HCT116 (cell line): Measurements from ENCODE around the gene MAP2K4. TPM values are rescaled to one million over a fixed set of nuclear protein-coding genes. Genes with fewer than 3 reads are reported as not detected.

Source experiments
- ATAC-seq: fragments of 200-7000 bp; cut with Tn5 transposase; 2 replicates; pipeline ENCODE4 v1.9.1; 2020; ENCODE audit warnings: mild to moderate bottlenecking, moderate library complexity
- BruUV-seq: library from RNA; stranded (reverse); fragments of 400-500 nt; replicated peaks from 2 replicates; lab custom pipeline; 2021; lab: Mats Ljungman, UMichigan
- CTCF ChIA-PET: fragments of 300-600 bp; sonication (Branson Sonifier 250); formaldehyde crosslinking; loops from one replicate; lab custom pipeline; 2021; ENCODE audit warnings: antibody characterized with exemption; lab: Charles Lee
- POLR2A ChIA-PET: fragments of 300-600, 350-600 bp; sonication (Branson Sonifier 250); formaldehyde crosslinking; loops from one replicate; lab custom pipeline; 2021; ENCODE audit warnings: antibody characterized with exemption; lab: Charles Lee
- RAD21 ChIA-PET, 2 experiments: fragments of 300-600 bp; sonication (Branson Sonifier 250); formaldehyde crosslinking; loops; one replicate each; lab custom pipeline; 2023; ENCODE audit warnings: low total read pairs in 2 of 2; ENCODE audit not compliant: uncharacterized antibody in 2 of 2, unreplicated experiment in 2 of 2, low non-redundant PET in 1 of 2; lab: Charles Lee
- DNase-seq: peaks from one replicate; pipeline ENCODE4 v3.0.0-alpha.2; 2010; ENCODE audit warnings: low read depth, low spot score
- H2AFZ ChIP-seq: fragments of 200-600 bp; shearing (Covaris generic), sonication (generic); 2 replicates; pipeline ENCODE4 v1.6.1; 2017; ENCODE audit warnings: low read depth, mixed run types, mixed read lengths, antibody characterized with exemption, low read length; ENCODE audit not compliant: poor library complexity, severe bottlenecking
- H3K27ac ChIP-seq: 2 replicates; pipeline ENCODE4 v1.5.1; 2012; ENCODE audit warnings: low read depth, low read length
- H3K27me3 ChIP-seq: fragments of 200-600 bp; sonication (generic); 2 replicates; pipeline ENCODE4 v1.6.1; 2016; ENCODE audit warnings: mixed run types, low read length, mixed read lengths; ENCODE audit not compliant: insufficient read depth
- H3K36me3 ChIP-seq, 2 experiments: fragments of 200-500 bp in 1 of 2; fragments of 200-600 bp in 1 of 2; sonication (Bioruptor generic) in 1 of 2; sonication (generic) in 1 of 2; 2 replicates each; pipeline versions ENCODE4 v1.5.1 to v1.6.1; 2014 to 2016; ENCODE audit warnings: low read length in 2 of 2, inconsistent platforms in 1 of 2, mixed read lengths in 1 of 2, mixed run types in 1 of 2; ENCODE audit not compliant: insufficient read depth in 2 of 2, control insufficient read depth in 1 of 2
- H3K4me1 ChIP-seq, 2 experiments: fragments of 200-600 bp in 1 of 2; sonication (generic) in 1 of 2; 2 replicates each; pipeline versions ENCODE4 v1.5.1 to v1.6.1; 2012 to 2017; ENCODE audit warnings: low read length in 2 of 2, inconsistent platforms in 1 of 2, mild to moderate bottlenecking in 1 of 2, mixed read lengths in 1 of 2, mixed run types in 1 of 2, moderate library complexity in 1 of 2; ENCODE audit not compliant: insufficient read depth in 2 of 2, control insufficient read depth in 1 of 2
- H3K4me2 ChIP-seq: fragments of 200-600 bp; sonication (generic); 2 replicates; pipeline ENCODE4 v1.6.1; 2017; ENCODE audit warnings: mixed run types, low read length, mixed read lengths
- H3K4me3 ChIP-seq, 2 experiments: fragments of 200-600 bp in 1 of 2; sonication (generic) in 1 of 2; replicated peaks in 1 of 2; 2 replicates each; pipeline ENCODE4 v1.5.1; 2011 to 2016; ENCODE audit warnings: low read length in 2 of 2, control low read depth in 1 of 2, low read depth in 1 of 2, mild to moderate bottlenecking in 1 of 2, mixed read lengths in 1 of 2, mixed run types in 1 of 2
- H3K79me2 ChIP-seq: fragments of 200-600 bp; sonication (generic); 2 replicates; pipeline ENCODE4 v1.6.1; 2017; ENCODE audit warnings: mild to moderate bottlenecking, mixed run types, low read length, moderate library complexity, mixed read lengths; ENCODE audit not compliant: insufficient read depth
- H3K9ac ChIP-seq: fragments of 200-600 bp; sonication (generic); 2 replicates; pipeline ENCODE4 v1.6.1; 2016; ENCODE audit warnings: low read length, mixed read lengths
- H3K9me2 ChIP-seq: fragments of 200-600 bp; sonication (generic), shearing (Covaris generic); 2 replicates; pipeline ENCODE4 v1.6.1; 2017; ENCODE audit warnings: mixed run types, mild to moderate bottlenecking, moderate library complexity; ENCODE audit not compliant: insufficient read depth
- H3K9me3 ChIP-seq, 2 experiments: fragments of 200-500 bp in 1 of 2; fragments of 200-600 bp in 1 of 2; sonication (Bioruptor generic) in 1 of 2; sonication (generic) in 1 of 2; 2 replicates each; pipeline ENCODE4 v1.6.1; 2014 to 2017; ENCODE audit warnings: low read length in 2 of 2, mixed read lengths in 2 of 2, inconsistent platforms in 1 of 2, low read depth in 1 of 2, mild to moderate bottlenecking in 1 of 2, mixed run types in 1 of 2, moderate library complexity in 1 of 2; ENCODE audit not compliant: control insufficient read depth in 1 of 2, insufficient read depth in 1 of 2
- H4K20me1 ChIP-seq: fragments of 200-600 bp; sonication (generic), shearing (Covaris generic); 2 replicates; pipeline ENCODE4 v1.6.1; 2017; ENCODE audit warnings: mixed run types, mild to moderate bottlenecking, moderate library complexity; ENCODE audit not compliant: insufficient read depth
- CBX3 ChIP-seq: IDR thresholded peaks from 2 replicates; pipeline ENCODE4 v1.6.1; 2012; ENCODE audit warnings: low read depth
- EGR1 ChIP-seq: IDR thresholded peaks from 2 replicates; pipeline ENCODE4 v1.6.1; 2012; ENCODE audit warnings: low read depth
- EZH2 ChIP-seq: fragments of 200-600 bp; sonication (generic); IDR thresholded peaks from 2 replicates; pipeline ENCODE4 v1.6.1; 2017; ENCODE audit warnings: antibody characterized with exemption, mixed run types
- EZH2phosphoT487 ChIP-seq: fragments of 200-600 bp; IDR thresholded peaks from 2 replicates; pipeline ENCODE4 v1.6.1; 2018; ENCODE audit warnings: antibody characterized with exemption, borderline replicate concordance
- FOSL1 ChIP-seq: IDR thresholded peaks from 2 replicates; pipeline ENCODE4 v1.6.1; 2012; ENCODE audit warnings: low read depth
- JUND ChIP-seq: IDR thresholded peaks from 2 replicates; pipeline ENCODE4 v1.6.1; 2012
- RAD21 ChIP-seq: IDR thresholded peaks from 2 replicates; pipeline ENCODE4 v1.6.1; 2012; ENCODE audit warnings: low read depth, mild to moderate bottlenecking
- SIN3A ChIP-seq: IDR thresholded peaks from 2 replicates; pipeline ENCODE4 v1.6.1; 2012; ENCODE audit warnings: low read depth
- SP1 ChIP-seq: IDR thresholded peaks from 2 replicates; pipeline ENCODE4 v1.6.1; 2012; ENCODE audit warnings: low read depth
- SRF ChIP-seq: IDR thresholded peaks from 2 replicates; pipeline ENCODE4 v1.6.1; 2012; ENCODE audit warnings: low read depth
- TCF7L2 ChIP-seq: IDR thresholded peaks from 2 replicates; pipeline ENCODE4 v1.7.0; 2011; ENCODE audit warnings: borderline replicate concordance, inconsistent platforms; ENCODE audit not compliant: insufficient read depth, insufficient read length; ENCODE audit errors: extremely low read depth
- intact Hi-C: fragments of 100-400 bp; cut with micrococcal nuclease; formaldehyde crosslinking; loops from 2 replicates; pipeline ENCODE4 v1.10.0; 2022
- total RNA-seq: library from RNA; stranded (reverse); gene quantifications from one replicate; pipeline ENCODE4 v1.2.1, GENCODE V29; 2021; ENCODE audit not compliant: unreplicated experiment
- TF ChIP-seq, protein P1 (sequence below): IDR thresholded peaks from 2 replicates; pipeline ENCODE4 v1.6.1; 2011; ENCODE audit warnings: mild to moderate bottlenecking, low read length, moderate library complexity; ENCODE audit not compliant: insufficient replicate concordance; ENCODE audit errors: extremely low read depth
- TF ChIP-seq, protein P2 (sequence below): IDR thresholded peaks from 2 replicates; pipeline ENCODE4 v1.6.1; 2012

Gene MAP2K4
- total RNA-seq, 1 experiment from 2014 or later, result 42.3 TPM

DNA sequence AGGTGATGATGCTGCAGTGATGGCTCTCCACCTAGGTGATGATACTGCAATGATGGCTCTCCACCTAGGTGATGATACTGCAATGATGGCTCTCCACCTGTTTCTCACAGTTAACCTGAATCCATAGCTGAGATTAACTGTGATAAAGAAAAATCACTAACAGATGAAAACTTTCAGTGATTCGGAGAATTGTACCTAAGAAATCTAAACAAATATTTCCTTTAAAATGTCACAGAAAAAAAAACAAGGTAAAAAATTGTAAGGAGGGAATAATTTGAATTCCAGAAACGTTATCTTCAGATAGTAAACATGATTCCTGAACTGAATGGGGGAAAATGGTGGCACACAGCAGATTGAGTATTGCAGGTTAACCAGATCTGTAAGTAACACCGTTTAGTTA is 113.4 kb downstream of the MAP2K4 start:
- TF ChIP-seq SIN3A, result no peak
- TF ChIP-seq RAD21, result no peak
- no peak for TF ChIP-seq JUND
- TF ChIP-seq, protein P1, sequence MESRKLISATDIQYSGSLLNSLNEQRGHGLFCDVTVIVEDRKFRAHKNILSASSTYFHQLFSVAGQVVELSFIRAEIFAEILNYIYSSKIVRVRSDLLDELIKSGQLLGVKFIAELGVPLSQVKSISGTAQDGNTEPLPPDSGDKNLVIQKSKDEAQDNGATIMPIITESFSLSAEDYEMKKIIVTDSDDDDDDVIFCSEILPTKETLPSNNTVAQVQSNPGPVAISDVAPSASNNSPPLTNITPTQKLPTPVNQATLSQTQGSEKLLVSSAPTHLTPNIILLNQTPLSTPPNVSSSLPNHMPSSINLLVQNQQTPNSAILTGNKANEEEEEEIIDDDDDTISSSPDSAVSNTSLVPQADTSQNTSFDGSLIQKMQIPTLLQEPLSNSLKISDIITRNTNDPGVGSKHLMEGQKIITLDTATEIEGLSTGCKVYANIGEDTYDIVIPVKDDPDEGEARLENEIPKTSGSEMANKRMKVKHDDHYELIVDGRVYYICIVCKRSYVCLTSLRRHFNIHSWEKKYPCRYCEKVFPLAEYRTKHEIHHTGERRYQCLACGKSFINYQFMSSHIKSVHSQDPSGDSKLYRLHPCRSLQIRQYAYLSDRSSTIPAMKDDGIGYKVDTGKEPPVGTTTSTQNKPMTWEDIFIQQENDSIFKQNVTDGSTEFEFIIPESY, result no peak
- TF ChIP-seq TCF7L2, result no peak
- TF ChIP-seq FOSL1, result no peak
- TF ChIP-seq EGR1, result no peak
- TF ChIP-seq SP1, result no peak
- TF ChIP-seq CBX3, result no peak
- TF ChIP-seq EZH2phosphoT487, result no peak
- no peak for TF ChIP-seq SRF
- no peak for TF ChIP-seq EZH2
- TF ChIP-seq, protein P2, sequence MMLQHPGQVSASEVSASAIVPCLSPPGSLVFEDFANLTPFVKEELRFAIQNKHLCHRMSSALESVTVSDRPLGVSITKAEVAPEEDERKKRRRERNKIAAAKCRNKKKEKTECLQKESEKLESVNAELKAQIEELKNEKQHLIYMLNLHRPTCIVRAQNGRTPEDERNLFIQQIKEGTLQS, result no peak
- RAD21 ChIA-PET, result no interaction called here
- no peak overlapping the region for H3K9ac ChIP-seq
- no peak overlapping the region for H3K4me2 ChIP-seq
- no peaks in the 10 kb centered on the region for H3K4me1 ChIP-seq
- POLR2A ChIA-PET, result no interaction called here
- no peaks in the 10 kb centered on the region for H3K79me2 ChIP-seq
- H3K27ac ChIP-seq, result no peak overlapping the region
- H3K4me3 ChIP-seq, result no peak overlapping the region
- intact Hi-C loops, result no loop called here
- no peaks in the 10 kb centered on the region for H3K27me3 ChIP-seq
- no peak overlapping the region for H2AFZ ChIP-seq
- BruUV-seq, result no TSS peak
- no peaks in the 10 kb centered on the region for H4K20me1 ChIP-seq
- peaks cover 7 to 26% of the 10 kb centered on the region in 2 experiments; a peak in 3 of 4 replicates for H3K36me3 ChIP-seq
- CTCF ChIA-PET, result no interaction called here
- H3K9me2 ChIP-seq, result no peaks in the 10 kb centered on the region
- DNase-seq, result no peak
- no peak for ATAC-seq
- peaks cover 0 to 4% of the 10 kb centered on the region in 2 experiments; a peak in 1 of 4 replicates for H3K9me3 ChIP-seq
